GM12892 (cell line): ENCODE results near the gene OCLN.

Experiments used
- POLR2A ChIP-seq: IDR thresholded peaks from 2 replicates; pipeline ENCODE4 v1.6.1; 2011; ENCODE audit warnings: low read depth, low read length, control low read depth
- POLR2AphosphoS5 ChIP-seq: IDR thresholded peaks from 2 replicates; pipeline ENCODE4 v1.6.1; 2011; ENCODE audit warnings: low read depth, low read length, control low read depth
- TAF1 ChIP-seq: IDR thresholded peaks from 2 replicates; pipeline ENCODE4 v1.6.1; 2011; ENCODE audit warnings: low read depth, mild to moderate bottlenecking, control low read depth, low read length, borderline replicate concordance

- no peak for TF ChIP-seq POLR2AphosphoS5
- TF ChIP-seq POLR2A, result peak; percentile 21; the same call in 1 of the 2 replicates
- TF ChIP-seq TAF1, result no peak
Observed at GRCh38 chr5:69467442-69468225, 25.0 kb upstream of the OCLN start.
